Nucleus accumbens (tissue), 56 donors: ENCODE measurements around the gene IFNA21.
"Not testable (repeated sequence)": the region's sequence is repeated elsewhere in the genome, so short reads cannot be mapped to it uniquely, and the experiment has no call there.

Source experiments
- DNase-seq, 56 donors: peaks; one replicate each; lab custom pipeline; 2025; lab: John Stamatoyannopoulos, UW

The IFNA21 gene

GRCh38 chr9:21144603-21145002 lies 21.9 kb downstream of the IFNA21 start:
- no peak for DNase-seq

GRCh38 chr9:21141427-21141882 lies 25.0 kb downstream of the IFNA21 start, which contains the start of gene IFNW1:
Gene IFNW1, minus strand, starts transcription at chr9:21141832. Its CDS starts 262 bp downstream, at chr9:21141570.
- DNase-seq, result no peak

- DNase-seq, result no peak
These were observed 29.4 kb downstream of the IFNA21 start for GRCh38 chr9:21137020-21137419.

DNA sequence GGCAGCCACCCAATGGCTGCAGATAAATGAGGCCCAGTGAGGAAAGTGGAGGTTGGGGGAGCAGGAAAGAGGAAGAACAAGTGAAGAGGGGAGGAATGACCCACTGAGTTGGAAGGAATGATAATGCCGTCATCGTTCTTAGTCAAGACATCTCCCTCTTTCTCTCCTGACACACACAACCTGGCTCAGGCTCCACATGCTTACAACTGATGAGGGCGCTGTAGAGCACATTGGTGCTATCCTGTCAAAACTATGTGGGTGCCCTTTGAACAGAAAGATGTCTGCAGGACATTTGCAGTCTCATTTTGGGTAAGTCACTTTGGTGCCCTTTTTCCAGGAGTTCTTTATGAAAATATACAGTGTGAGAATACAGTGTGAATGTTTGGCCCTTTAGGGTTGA lies 30.7 kb downstream of the IFNA21 start:
- DNase-seq, result no peak

GRCh38 chr9:21128186-21128585 lies 38.3 kb downstream of the IFNA21 start:
- not testable (repeated sequence) for DNase-seq

DNA sequence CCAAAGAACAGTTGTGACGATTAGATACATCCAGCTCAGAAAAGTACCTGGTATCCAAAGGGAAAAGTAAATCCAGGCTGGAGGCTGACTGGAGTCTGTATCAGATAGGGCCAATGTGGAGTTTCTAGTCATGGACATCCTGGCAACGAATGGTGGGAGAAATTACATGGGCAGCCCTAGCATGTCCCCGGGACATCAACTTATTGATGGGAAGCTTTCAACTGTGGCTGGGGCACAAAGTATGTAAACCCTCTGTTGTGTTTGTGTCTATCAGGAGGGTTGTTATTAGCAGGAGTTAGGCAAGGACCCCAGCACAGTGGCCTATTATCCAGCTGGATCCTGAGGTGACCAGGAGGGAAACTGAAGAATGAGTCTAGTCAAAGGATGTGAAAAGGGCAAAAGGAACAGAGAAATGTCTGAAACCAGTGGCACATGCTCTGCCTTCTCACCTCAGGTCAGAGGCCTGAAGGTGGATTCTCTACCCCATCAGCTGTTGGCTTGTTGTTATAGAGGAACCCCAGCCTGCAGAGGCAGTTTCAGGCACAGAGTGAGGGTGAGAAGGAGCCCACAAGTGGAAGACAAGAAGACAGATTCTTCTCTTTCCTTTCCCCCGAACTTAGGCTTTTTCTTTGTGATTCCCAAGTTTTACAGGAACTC lies 44.7 kb downstream of the IFNA21 start:
- DNase-seq, result no peak

- DNase-seq, result no peak
These were observed 45.4 kb downstream of the IFNA21 start for GRCh38 chr9:21121079-21121478.

GRCh38 chr9:21119093-21119770 lies 47.2 kb downstream of the IFNA21 start:
- DNase-seq, result no peak
